Measurements from ENCODE around the gene EEA1.

EEA1 gene

GRCh38 chr12:92854344-92854743 is 74.8 kb downstream of the EEA1 start:
- TF ChIP-seq CTCF (conservative IDR thresholded peaks at IDR 0.05; ENCODE audit: low read length) = no peak
- H3K4me3 ChIP-seq (ENCODE audit: low read length) = no peak overlapping the region
- DNase-seq (ENCODE audit: low read depth) = no peak

- TF ChIP-seq CTCF (conservative IDR thresholded peaks at IDR 0.05; ENCODE audit: low read length) = no peak
- no peak for DNase-seq (ENCODE audit: low read depth)
- no peak overlapping the region for H3K4me3 ChIP-seq (ENCODE audit: low read length)
Measured at GRCh38 chr12:92848740-92849139, 80.4 kb downstream of the EEA1 start.

GRCh38 chr12:92847368-92847767 is 81.7 kb downstream of the EEA1 start:
- H3K4me3 ChIP-seq (ENCODE audit: low read length) = no peak overlapping the region
- TF ChIP-seq CTCF (conservative IDR thresholded peaks at IDR 0.05; ENCODE audit: low read length) = no peak
- peak; percentile 17 for DNase-seq (ENCODE audit: low read depth)

GRCh38 chr12:92845329-92845728 is 83.8 kb downstream of the EEA1 start:
- H3K4me3 ChIP-seq (ENCODE audit: low read length) = no peak overlapping the region
- TF ChIP-seq CTCF (conservative IDR thresholded peaks at IDR 0.05; ENCODE audit: low read length) = no peak
- no peak for DNase-seq (ENCODE audit: low read depth)

- TF ChIP-seq CTCF (conservative IDR thresholded peaks at IDR 0.05; ENCODE audit: low read length) = no peak
- peak; percentile 29 for DNase-seq (ENCODE audit: low read depth)
- no peak overlapping the region for H3K4me3 ChIP-seq (ENCODE audit: low read length)
Measured at GRCh38 chr12:92844151-92844763, 84.8 kb downstream of the EEA1 start.

- no peak for DNase-seq (ENCODE audit: low read depth)
- TF ChIP-seq CTCF (conservative IDR thresholded peaks at IDR 0.05; ENCODE audit: low read length) = no peak
- no peak overlapping the region for H3K4me3 ChIP-seq (ENCODE audit: low read length)
Measured at GRCh38 chr12:92829686-92830282, 99.3 kb downstream of the EEA1 start.

- no peak for DNase-seq (ENCODE audit: low read depth)
Measured at GRCh38 chr12:92828565-92828964, 100.5 kb downstream of the EEA1 start.

More at GRCh38 chr12:92828565-92828964, 100.5 kb downstream of the EEA1 start:
- no peak overlapping the region for H3K4me3 ChIP-seq (ENCODE audit: low read length)
- no peak for TF ChIP-seq CTCF (conservative IDR thresholded peaks at IDR 0.05; ENCODE audit: low read length)

Data from AG10803 (cell line).